ENCODE data around the gene INTS2.
A peak's percentile ranks its signal among the peaks of the same experiment; 100 is the strongest.
"Not testable (repeated sequence)": the region's sequence is repeated elsewhere in the genome, so short reads cannot be mapped to it uniquely, and the experiment has no call there.

INTS2 gene

GRCh38 chr17:61887733-61888132 lies 40.0 kb downstream of the INTS2 start:
- DNase-seq: not testable (repeated sequence)

GRCh38 chr17:61885865-61886264 lies 41.9 kb downstream of the INTS2 start:
- not testable (repeated sequence) for DNase-seq

GRCh38 chr17:61884864-61885263 lies 42.9 kb downstream of the INTS2 start:
- DNase-seq: no peak

- no peak for DNase-seq
These were observed 47.1 kb downstream of the INTS2 start for GRCh38 chr17:61880589-61881102.

GRCh38 chr17:61878984-61879612 lies 48.7 kb downstream of the INTS2 start:
- no peak for DNase-seq

- no peak for DNase-seq
These were observed 49.3 kb downstream of the INTS2 start for GRCh38 chr17:61878520-61878919.

GRCh38 chr17:61877837-61878236 lies 49.9 kb downstream of the INTS2 start:
- DNase-seq: no peak

GRCh38 chr17:61875804-61876203 lies 52.0 kb downstream of the INTS2 start:
- DNase-seq: no peak

- no peak for DNase-seq
These were observed 52.5 kb downstream of the INTS2 start for GRCh38 chr17:61875285-61875684.

- no peak for DNase-seq
These were observed 53.7 kb downstream of the INTS2 start for GRCh38 chr17:61874075-61874474.

- DNase-seq: no peak
These were observed 55.7 kb downstream of the INTS2 start for GRCh38 chr17:61872099-61872498.

- no peak for DNase-seq
These were observed 58.6 kb downstream of the INTS2 start for GRCh38 chr17:61869138-61869537.

- no peak for DNase-seq
These were observed 59.7 kb downstream of the INTS2 start for GRCh38 chr17:61868074-61868473.

- no peak for DNase-seq
These were observed 60.7 kb downstream of the INTS2 start for GRCh38 chr17:61867033-61867432.

GRCh38 chr17:61863801-61864126 lies 64.0 kb downstream of the INTS2 start:
- DNase-seq: no peak

GRCh38 chr17:61862975-61863800 lies 64.6 kb downstream of the INTS2 start, which contains the start of gene BRIP1:
BRIP1 (minus strand) TSS chr17:61863528; CDS start chr17:61861539, 1,989 bp downstream.
- DNase-seq: peak; percentile 59 to 77

- no peak for DNase-seq
These were observed 65.6 kb downstream of the INTS2 start for GRCh38 chr17:61862105-61862574.

GRCh38 chr17:61860397-61860796 lies 67.4 kb downstream of the INTS2 start:
- not testable (repeated sequence) for DNase-seq

GRCh38 chr17:61856035-61856434 lies 71.7 kb downstream of the INTS2 start:
- DNase-seq: no peak

GRCh38 chr17:61852857-61853256 lies 74.9 kb downstream of the INTS2 start:
- DNase-seq: no peak

- DNase-seq: no peak
These were observed 78.1 kb downstream of the INTS2 start for GRCh38 chr17:61849674-61850073.

GRCh38 chr17:61848896-61849295 lies 78.9 kb downstream of the INTS2 start:
- DNase-seq: no peak

GRCh38 chr17:61848247-61848646 lies 79.5 kb downstream of the INTS2 start:
- DNase-seq: no peak

GRCh38 chr17:61847659-61848058 lies 80.1 kb downstream of the INTS2 start:
- no peak for DNase-seq

Measured in hippocampal formation (tissue), 2 donors.